Measurements from ENCODE around the gene RGS3. TPM values are rescaled to one million over a fixed set of nuclear protein-coding genes. Genes with fewer than 3 reads are reported as not detected.

RGS3 gene
- total RNA-seq, 1 experiment from 2014 or later: 71.1 TPM

- Histone ChIP-seq H3K9me3 (no peaks in the 10 kb centered on the region), H3K4me3 (ENCODE audit: low read depth, low read length) (no peak overlapping the region), H3K36me3 (ENCODE audit: control insufficient read depth, insufficient read depth, low read length) (peaks cover 2% of the 10 kb centered on the region; the same call in 1 of the 2 replicates), H3K27me3 (replicated peaks; ENCODE audit: control insufficient read depth, insufficient read depth, low read length) (no peaks in the 10 kb centered on the region), H3K4me1 (no peaks in the 10 kb centered on the region)
- Mint-ChIP-seq H3K36me3 (ENCODE audit: insufficient read depth, unreplicated experiment) (peaks cover 67% of the 10 kb centered on the region), H3K4me1 (ENCODE audit: low read depth, unreplicated experiment) (peaks cover 6% of the 10 kb centered on the region), H3K27ac (ENCODE audit: unreplicated experiment) (no peak overlapping the region), H3K9me3 (ENCODE audit: unreplicated experiment) (no peaks in the 10 kb centered on the region), H3K27me3 (ENCODE audit: insufficient read depth, unreplicated experiment) (no peaks in the 10 kb centered on the region), H3K4me3 (ENCODE audit: unreplicated experiment) (no peak overlapping the region)
- no TSS peak for BruUV-seq (replicated peaks)
- CTCF ChIA-PET: no interaction called here
- intact Hi-C loops (cut with micrococcal nuclease; ENCODE audit: unreplicated experiment): no loop called here
- POLR2A ChIA-PET: no interaction called here
- TF ChIP-seq, protein P1, sequence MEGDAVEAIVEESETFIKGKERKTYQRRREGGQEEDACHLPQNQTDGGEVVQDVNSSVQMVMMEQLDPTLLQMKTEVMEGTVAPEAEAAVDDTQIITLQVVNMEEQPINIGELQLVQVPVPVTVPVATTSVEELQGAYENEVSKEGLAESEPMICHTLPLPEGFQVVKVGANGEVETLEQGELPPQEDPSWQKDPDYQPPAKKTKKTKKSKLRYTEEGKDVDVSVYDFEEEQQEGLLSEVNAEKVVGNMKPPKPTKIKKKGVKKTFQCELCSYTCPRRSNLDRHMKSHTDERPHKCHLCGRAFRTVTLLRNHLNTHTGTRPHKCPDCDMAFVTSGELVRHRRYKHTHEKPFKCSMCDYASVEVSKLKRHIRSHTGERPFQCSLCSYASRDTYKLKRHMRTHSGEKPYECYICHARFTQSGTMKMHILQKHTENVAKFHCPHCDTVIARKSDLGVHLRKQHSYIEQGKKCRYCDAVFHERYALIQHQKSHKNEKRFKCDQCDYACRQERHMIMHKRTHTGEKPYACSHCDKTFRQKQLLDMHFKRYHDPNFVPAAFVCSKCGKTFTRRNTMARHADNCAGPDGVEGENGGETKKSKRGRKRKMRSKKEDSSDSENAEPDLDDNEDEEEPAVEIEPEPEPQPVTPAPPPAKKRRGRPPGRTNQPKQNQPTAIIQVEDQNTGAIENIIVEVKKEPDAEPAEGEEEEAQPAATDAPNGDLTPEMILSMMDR (IDR thresholded peaks at IDR 0.05; ENCODE audit: insufficient read depth in 1 of 2, low read depth in 1 of 2, low read length in 1 of 2, severe bottlenecking in 1 of 2, unreplicated experiment in 1 of 2): no peak
- DNase-seq: no peak
These were observed 13.0 kb downstream of the RGS3 start for GRCh38 chr9:113476511-113476916.

DNA sequence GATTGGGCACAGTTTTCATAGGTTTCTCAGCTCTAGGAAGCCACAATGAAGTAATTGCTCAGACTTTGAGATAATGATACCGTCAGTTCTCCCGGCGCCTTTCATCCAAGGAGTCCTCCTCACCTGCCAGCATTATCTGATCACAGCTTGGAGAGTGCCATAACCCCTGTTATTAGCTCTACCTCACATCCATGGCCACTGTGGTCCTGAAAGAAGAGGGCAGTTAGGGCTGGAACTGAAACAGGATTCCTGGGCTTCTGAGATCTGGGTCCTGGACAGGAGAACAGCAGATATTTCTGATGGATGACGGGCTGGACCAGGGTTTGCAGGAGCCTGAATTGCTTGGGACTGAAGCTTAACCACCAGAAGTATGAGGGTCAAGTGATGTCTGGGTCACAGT is 13.5 kb downstream of the RGS3 start:
- peaks cover 2% of the 10 kb centered on the region; the same call in 1 of the 2 replicates for H3K36me3 ChIP-seq (ENCODE audit: control insufficient read depth, insufficient read depth, low read length)
- no TSS peak for BruUV-seq (replicated peaks)
- Mint-ChIP-seq H3K4me1 (ENCODE audit: low read depth, unreplicated experiment) (peaks cover 6% of the 10 kb centered on the region), H3K9me3 (ENCODE audit: unreplicated experiment) (no peaks in the 10 kb centered on the region), H3K36me3 (ENCODE audit: insufficient read depth, unreplicated experiment) (peaks cover 67% of the 10 kb centered on the region), H3K27ac (ENCODE audit: unreplicated experiment) (no peak overlapping the region), H3K27me3 (ENCODE audit: insufficient read depth, unreplicated experiment) (no peaks in the 10 kb centered on the region), H3K4me3 (ENCODE audit: unreplicated experiment) (no peak overlapping the region)
- no peaks in the 10 kb centered on the region for H3K4me1 ChIP-seq
- H3K9me3 ChIP-seq: no peaks in the 10 kb centered on the region
- H3K4me3 ChIP-seq (ENCODE audit: low read depth, low read length): no peak overlapping the region
- CTCF ChIA-PET: no interaction called here
- TF ChIP-seq, protein P1 (IDR thresholded peaks at IDR 0.05; ENCODE audit: insufficient read depth in 1 of 2, low read depth in 1 of 2, low read length in 1 of 2, severe bottlenecking in 1 of 2, unreplicated experiment in 1 of 2): no peak
- no peak for DNase-seq
- intact Hi-C loops (cut with micrococcal nuclease; ENCODE audit: unreplicated experiment): no loop called here
- no peaks in the 10 kb centered on the region for H3K27me3 ChIP-seq (replicated peaks; ENCODE audit: control insufficient read depth, insufficient read depth, low read length)
- POLR2A ChIA-PET: interaction anchor here (0.9 kb wide), 1 partner anchor 14 kb away, joined by 4 read pairs; the partner anchor contains the start of gene RGS3

- TF ChIP-seq, protein P1 (IDR thresholded peaks at IDR 0.05; ENCODE audit: insufficient read depth in 1 of 2, low read depth in 1 of 2, low read length in 1 of 2, severe bottlenecking in 1 of 2, unreplicated experiment in 1 of 2): no peak
- POLR2A ChIA-PET: interaction anchor here (0.9 kb wide), 1 partner anchor 14 kb away, joined by 4 read pairs; the partner anchor contains the start of gene RGS3
- peaks cover 6% of the 10 kb centered on the region for H3K4me1 Mint-ChIP-seq (ENCODE audit: low read depth, unreplicated experiment)
These were observed 14.1 kb downstream of the RGS3 start for GRCh38 chr9:113477661-113478060.

More at GRCh38 chr9:113477661-113478060, 14.1 kb downstream of the RGS3 start:
- BruUV-seq (replicated peaks): no TSS peak
- Mint-ChIP-seq H3K4me3 (ENCODE audit: unreplicated experiment) (no peak overlapping the region), H3K36me3 (ENCODE audit: insufficient read depth, unreplicated experiment) (peaks cover 67% of the 10 kb centered on the region), H3K27me3 (ENCODE audit: insufficient read depth, unreplicated experiment) (no peaks in the 10 kb centered on the region), H3K27ac (ENCODE audit: unreplicated experiment) (no peak overlapping the region), H3K9me3 (ENCODE audit: unreplicated experiment) (no peaks in the 10 kb centered on the region)
- DNase-seq: no peak
- Histone ChIP-seq H3K9me3 (no peaks in the 10 kb centered on the region), H3K36me3 (ENCODE audit: control insufficient read depth, insufficient read depth, low read length) (peaks cover 2% of the 10 kb centered on the region; the same call in 1 of the 2 replicates), H3K4me1 (no peaks in the 10 kb centered on the region), H3K4me3 (ENCODE audit: low read depth, low read length) (no peak overlapping the region), H3K27me3 (replicated peaks; ENCODE audit: control insufficient read depth, insufficient read depth, low read length) (no peaks in the 10 kb centered on the region)
- CTCF ChIA-PET: no interaction called here
- intact Hi-C loops (cut with micrococcal nuclease; ENCODE audit: unreplicated experiment): no loop called here
